GM12892 (cell line): Measurements from ENCODE around the gene MRPL27.

Source experiments
- DNase-seq: peaks from one replicate; pipeline ENCODE4 v3.0.0; 2011; ENCODE audit not compliant: insufficient read length
- FAIRE-seq: peaks from 2 replicates; lab custom pipeline; 2011; peaks lifted over from hg19 to GRCh38; lab: Jason Lieb, UNC
- POLR2A ChIP-seq: IDR thresholded peaks from 2 replicates; pipeline ENCODE4 v1.6.1; 2011; ENCODE audit warnings: low read depth, low read length, control low read depth
- POLR2AphosphoS5 ChIP-seq: IDR thresholded peaks from 2 replicates; pipeline ENCODE4 v1.6.1; 2011; ENCODE audit warnings: low read depth, low read length, control low read depth
- TAF1 ChIP-seq: IDR thresholded peaks from 2 replicates; pipeline ENCODE4 v1.6.1; 2011; ENCODE audit warnings: low read depth, mild to moderate bottlenecking, control low read depth, low read length, borderline replicate concordance

The MRPL27 gene

DNA sequence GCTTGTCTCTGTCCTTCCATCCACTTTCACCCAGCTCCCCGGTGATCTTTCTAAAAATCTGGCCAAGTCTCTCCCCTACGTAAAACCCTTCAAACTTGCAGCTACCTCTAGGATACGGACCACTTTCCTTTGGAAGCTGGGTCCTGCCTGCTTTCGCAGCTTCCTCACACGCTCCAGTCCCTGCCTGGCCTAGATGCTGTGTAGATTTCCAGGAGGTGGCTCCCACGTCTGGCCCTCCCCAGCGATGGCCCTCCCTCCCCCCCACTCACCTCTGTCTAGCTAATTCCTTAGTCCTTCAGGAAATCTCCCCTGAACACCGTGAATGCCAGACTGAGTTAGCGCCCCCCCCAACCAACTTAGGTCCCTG lies 24.9 kb upstream of the MRPL27 start:
- no peak for FAIRE-seq
- TF ChIP-seq POLR2A (no peak), POLR2AphosphoS5 (no peak), TAF1 (no peak)
- DNase-seq, result no peak

DNA sequence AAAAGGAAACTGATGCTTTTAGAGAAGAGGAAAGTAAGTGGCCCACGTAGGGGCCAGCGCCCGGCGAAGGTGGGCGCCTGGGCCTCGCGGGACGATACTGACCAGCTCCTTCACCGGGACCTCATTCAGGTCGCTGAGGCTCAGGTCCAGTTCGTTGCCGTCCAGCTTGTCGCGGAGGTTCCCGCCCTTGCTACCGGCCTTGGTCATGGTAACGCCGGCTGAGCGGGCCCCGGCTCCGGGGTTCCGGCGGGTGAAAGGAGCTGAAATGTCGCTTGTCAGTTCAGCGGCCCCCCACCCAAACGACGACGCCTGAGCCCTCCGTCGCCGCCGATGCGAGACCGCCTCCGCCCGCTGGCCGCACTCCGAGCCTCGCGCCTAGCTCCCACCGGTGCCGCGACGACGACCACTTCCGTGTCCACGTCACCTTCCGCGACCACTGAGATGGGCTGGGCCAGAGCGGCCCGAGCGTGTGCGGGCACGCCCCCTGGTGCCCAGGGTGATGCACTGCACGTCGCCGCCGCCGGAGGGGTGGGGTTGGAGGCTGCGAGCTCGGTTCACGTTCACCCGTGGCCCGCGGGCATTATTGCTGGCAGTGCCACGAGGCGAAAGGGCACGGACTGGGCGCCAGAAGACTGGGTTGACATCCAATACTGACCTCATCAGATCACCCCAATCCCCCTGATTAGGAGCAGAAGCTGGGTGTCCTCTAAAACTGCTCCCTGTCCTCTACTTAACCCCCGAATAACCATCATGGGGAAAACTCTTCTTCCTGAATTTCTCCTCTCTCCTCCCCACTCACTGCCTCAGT lies 24.3 kb upstream of the MRPL27 start, which contains the start of gene LRRC59:
TSS of gene LRRC59 (minus strand) at position 413 of the 808 bp plus-strand sequence. CDS start at position 207, 206 bp downstream.
- peak; percentile 89 for DNase-seq
- peak; percentile 99 for FAIRE-seq
- TF ChIP-seq TAF1 (peak; percentile 68; the same call in 1 of the 2 replicates), POLR2AphosphoS5 (peak; percentile 94), POLR2A (peak; percentile 95)

GRCh38 chr17:50396261-50397110 lies 23.5 kb upstream of the MRPL27 start:
- FAIRE-seq (no peak), DNase-seq (no peak)
- no peak for TF ChIP-seq POLR2A
- TF ChIP-seq POLR2AphosphoS5, result no peak
- no peak for TF ChIP-seq TAF1

DNA sequence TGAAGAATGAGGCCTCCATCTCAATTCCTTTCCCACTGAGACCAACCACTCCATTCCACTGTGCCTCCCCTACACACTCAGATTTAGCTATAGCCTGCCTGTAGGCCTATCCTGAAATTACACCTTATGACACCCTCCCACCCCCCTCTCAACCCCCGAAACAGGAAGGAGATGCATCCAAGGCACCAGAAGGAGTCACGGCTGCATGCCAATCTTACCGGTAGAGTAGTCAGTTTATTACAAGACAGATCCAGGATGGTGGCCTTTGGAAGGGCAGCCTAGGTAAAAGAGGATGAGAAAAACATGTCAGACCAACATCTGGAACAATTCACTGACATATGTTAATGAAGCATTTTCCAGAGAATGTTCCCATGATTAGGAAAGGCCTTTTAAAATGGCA lies 21.7 kb upstream of the MRPL27 start:
- TF ChIP-seq POLR2A (no peak), TAF1 (no peak), POLR2AphosphoS5 (no peak)
- DNase-seq, result no peak
- no peak for FAIRE-seq

DNA sequence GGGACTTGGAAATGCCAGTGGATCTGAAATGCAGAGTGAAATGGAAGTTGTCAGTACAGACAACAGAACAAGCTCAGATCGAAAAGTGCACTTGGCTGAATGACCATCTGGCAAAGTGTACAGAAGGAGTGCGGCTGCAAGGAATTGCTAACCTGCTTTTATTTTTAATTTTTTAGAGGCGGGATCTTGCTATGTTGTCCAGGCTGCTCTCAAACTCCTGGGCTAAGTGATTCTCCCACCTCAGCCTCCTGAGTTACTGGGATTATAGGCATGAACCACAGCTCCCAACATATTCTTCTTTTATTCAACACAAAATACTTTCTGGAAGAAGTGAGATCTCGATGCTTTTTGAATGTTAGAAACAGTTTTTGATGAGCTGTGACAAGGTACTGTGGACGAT lies 20.7 kb upstream of the MRPL27 start:
- FAIRE-seq (no peak), DNase-seq (no peak)
- TF ChIP-seq POLR2A, result no peak
- no peak for TF ChIP-seq TAF1
- no peak for TF ChIP-seq POLR2AphosphoS5

DNA sequence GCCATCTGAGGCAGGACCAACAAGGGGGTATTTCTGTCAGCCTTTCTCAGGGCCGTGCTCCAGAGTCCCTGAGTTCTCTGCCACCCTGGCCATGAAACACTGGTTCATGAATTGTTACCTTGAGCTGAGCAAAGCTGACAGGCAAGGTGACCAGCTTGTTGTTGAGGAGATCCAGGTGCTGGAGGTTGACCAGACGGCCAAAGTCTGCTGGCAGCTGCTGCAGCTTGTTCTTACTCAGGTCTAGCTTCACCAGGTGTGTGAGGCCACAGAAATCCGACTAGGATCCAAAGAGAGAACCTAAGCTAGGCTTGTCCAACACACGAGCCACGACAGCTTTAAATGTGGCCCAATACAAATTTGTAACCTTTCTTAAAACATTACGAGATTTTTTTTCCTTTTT lies 19.6 kb upstream of the MRPL27 start:
- FAIRE-seq (no peak), DNase-seq (no peak)
- TF ChIP-seq TAF1, result no peak
- no peak for TF ChIP-seq POLR2A
- TF ChIP-seq POLR2AphosphoS5, result no peak

GRCh38 chr17:50389534-50389933 lies 16.6 kb upstream of the MRPL27 start:
- TF ChIP-seq POLR2AphosphoS5 (no peak), TAF1 (no peak), POLR2A (no peak)
- no peak for DNase-seq
- FAIRE-seq, result no peak

- FAIRE-seq (no peak), DNase-seq (no peak)
- no peak for TF ChIP-seq POLR2AphosphoS5
- no peak for TF ChIP-seq TAF1
- no peak; the same call in 1 of the 2 replicates for TF ChIP-seq POLR2A
Observed at GRCh38 chr17:50388728-50389127, 15.7 kb upstream of the MRPL27 start.

DNA sequence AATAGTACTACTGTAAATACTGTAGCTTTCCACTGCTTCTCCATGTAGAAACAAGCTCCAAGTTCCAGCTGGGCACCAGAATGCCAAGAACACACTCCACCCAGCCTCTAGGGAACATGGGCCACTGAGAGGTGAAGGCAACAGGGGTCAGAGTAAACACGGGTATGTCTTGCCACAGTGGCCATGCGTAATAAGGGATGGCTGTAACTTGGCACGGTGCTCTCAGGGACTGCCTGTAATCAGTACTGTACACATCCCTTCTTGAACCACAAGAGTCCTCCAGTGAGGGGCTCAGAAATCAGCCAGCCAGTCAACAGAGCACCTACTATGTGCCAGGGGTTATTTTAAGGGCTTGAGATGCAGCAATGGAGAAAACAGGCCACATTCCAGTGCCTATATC lies 13.5 kb upstream of the MRPL27 start:
- no peak for DNase-seq
- TF ChIP-seq POLR2A (no peak), POLR2AphosphoS5 (no peak), TAF1 (no peak)
- no peak for FAIRE-seq

- FAIRE-seq, result no peak
- TF ChIP-seq POLR2AphosphoS5, result no peak
- no peak for TF ChIP-seq POLR2A
- no peak for TF ChIP-seq TAF1
Observed at GRCh38 chr17:50382931-50383330, 9.9 kb upstream of the MRPL27 start.

GRCh38 chr17:50381920-50382319 lies 8.9 kb upstream of the MRPL27 start:
- TF ChIP-seq POLR2A, result no peak
- no peak for TF ChIP-seq TAF1
- no peak for FAIRE-seq
- DNase-seq, result no peak

More at GRCh38 chr17:50382931-50383330, 9.9 kb upstream of the MRPL27 start:
- DNase-seq, result no peak
